Activated naive CD8-positive, alpha-beta T cell (primary cell): Measurements from ENCODE around the gene IPO9.
"Not testable (repeated sequence)": the region's sequence is repeated elsewhere in the genome, so short reads cannot be mapped to it uniquely, and the experiment has no call there.

Experiments
- H3K27ac Mint-ChIP-seq: one replicate; pipeline ENCODE4 v1.8.0; 2021; ENCODE audit warnings: mixed read lengths
- H3K27me3 Mint-ChIP-seq: one replicate; pipeline ENCODE4 v1.8.0; 2021; ENCODE audit warnings: mixed read lengths
- H3K36me3 Mint-ChIP-seq: one replicate; pipeline ENCODE4 v1.8.0; 2021; ENCODE audit warnings: mixed read lengths
- H3K4me1 Mint-ChIP-seq: one replicate; pipeline ENCODE4 v1.8.0; 2021; ENCODE audit warnings: low read depth, mixed read lengths
- H3K4me3 Mint-ChIP-seq: one replicate; pipeline ENCODE4 v1.8.0; 2021; ENCODE audit warnings: mild to moderate bottlenecking, mixed read lengths
- H3K9me3 Mint-ChIP-seq: one replicate; pipeline ENCODE4 v1.8.0; 2021; ENCODE audit warnings: low read depth, mixed read lengths

Gene IPO9

DNA sequence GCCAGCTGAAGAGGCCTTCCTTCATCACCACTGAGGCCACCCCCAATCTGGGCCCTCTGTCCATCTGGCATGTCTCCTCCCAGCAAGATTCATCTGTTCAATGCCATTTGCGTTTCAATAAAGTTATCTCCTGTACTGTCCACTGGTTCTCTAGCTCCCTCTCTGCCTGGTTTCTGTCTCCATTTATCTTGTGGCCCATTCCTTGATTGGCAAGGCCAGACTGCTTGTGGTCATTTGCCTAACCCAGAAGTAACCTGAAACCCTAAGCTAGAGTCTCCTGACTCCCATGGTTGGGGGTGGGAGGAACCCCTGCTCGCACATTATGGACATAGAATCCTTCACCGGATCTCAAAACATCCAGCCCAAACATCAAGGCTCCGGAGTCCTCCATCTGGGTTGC, 2.1 kb upstream of the IPO9 start:
- no peaks in the 10 kb centered on the region for H3K9me3 Mint-ChIP-seq
- H3K27ac Mint-ChIP-seq, result no peak overlapping the region
- H3K4me1 Mint-ChIP-seq, result peaks cover 27% of the 10 kb centered on the region
- H3K36me3 Mint-ChIP-seq, result no peaks in the 10 kb centered on the region
- no peak overlapping the region for H3K4me3 Mint-ChIP-seq
- no peaks in the 10 kb centered on the region for H3K27me3 Mint-ChIP-seq

- H3K36me3 Mint-ChIP-seq, result no peaks in the 10 kb centered on the region
- no peaks in the 10 kb centered on the region for H3K9me3 Mint-ChIP-seq
- peaks cover 29% of the 10 kb centered on the region for H3K4me1 Mint-ChIP-seq
- no peak overlapping the region for H3K27ac Mint-ChIP-seq
- peak overlapping the region; percentile 17 for H3K4me3 Mint-ChIP-seq
- no peaks in the 10 kb centered on the region for H3K27me3 Mint-ChIP-seq
These were observed 1.4 kb upstream of the IPO9 start for GRCh38 chr1:201827321-201828216.

DNA sequence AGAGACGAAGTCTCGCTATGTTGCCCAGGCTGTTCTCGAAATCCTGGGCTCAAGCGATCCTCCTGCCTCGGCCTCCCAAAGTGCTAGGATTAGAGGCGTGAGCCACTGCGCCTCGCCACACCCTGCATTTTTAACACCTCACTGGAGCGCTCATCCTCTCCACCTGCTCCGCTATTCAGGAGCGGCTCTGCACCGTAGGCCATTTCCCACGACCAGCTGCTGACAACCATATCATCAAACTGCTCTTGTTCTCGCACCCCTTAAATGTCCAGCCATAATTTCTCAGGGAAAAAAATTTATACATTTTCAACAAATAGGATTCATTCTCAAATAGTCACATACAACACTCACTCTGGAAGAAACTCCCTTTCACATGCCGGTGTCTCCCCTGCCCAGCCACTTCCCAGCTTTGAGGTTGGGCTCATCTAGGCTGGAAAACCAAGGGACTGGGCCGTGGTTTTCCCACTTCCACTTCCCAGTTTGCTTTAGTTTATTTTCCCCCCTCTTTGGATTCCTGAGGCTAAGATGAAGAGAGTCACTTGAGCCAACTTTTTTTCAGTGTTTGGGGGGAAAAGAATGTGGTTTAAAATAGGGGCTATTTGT, 639 bp upstream of the IPO9 start:
- Mint-ChIP-seq H3K4me1 (peaks cover 33% of the 10 kb centered on the region), H3K9me3 (no peaks in the 10 kb centered on the region), H3K36me3 (no peaks in the 10 kb centered on the region), H3K4me3 (peak overlapping the region; percentile 100), H3K27ac (no peak overlapping the region), H3K27me3 (no peaks in the 10 kb centered on the region)

DNA sequence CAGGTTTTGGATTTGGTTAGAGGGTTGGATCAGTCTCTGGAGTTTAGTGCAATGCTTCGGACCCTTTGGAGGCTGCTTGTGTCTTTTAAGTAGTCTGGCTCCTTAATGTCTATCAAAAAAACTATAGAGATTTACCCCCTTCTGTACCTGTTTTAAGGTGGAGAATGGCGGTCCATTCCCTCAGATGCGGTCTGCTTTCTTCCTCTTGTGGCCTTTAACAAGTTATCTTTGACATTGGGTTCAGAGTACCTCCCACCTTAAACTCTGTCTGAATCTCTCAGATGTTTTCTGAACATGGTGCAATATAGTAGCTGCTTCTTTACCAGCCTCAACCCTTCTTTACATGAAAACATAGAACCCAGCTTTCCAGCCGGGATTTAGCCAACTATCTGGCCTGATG, 2.4 kb downstream of the IPO9 start:
- Mint-ChIP-seq H3K4me1 (peaks cover 49% of the 10 kb centered on the region), H3K27ac (no peak overlapping the region), H3K36me3 (no peaks in the 10 kb centered on the region), H3K27me3 (no peaks in the 10 kb centered on the region), H3K4me3 (peak overlapping the region; percentile 100), H3K9me3 (no peaks in the 10 kb centered on the region)

- H3K36me3 Mint-ChIP-seq, result peaks cover 4% of the 10 kb centered on the region
- no peak overlapping the region for H3K27ac Mint-ChIP-seq
- no peak overlapping the region for H3K4me3 Mint-ChIP-seq
- peaks cover 58% of the 10 kb centered on the region for H3K4me1 Mint-ChIP-seq
- H3K27me3 Mint-ChIP-seq, result no peaks in the 10 kb centered on the region
- H3K9me3 Mint-ChIP-seq, result no peaks in the 10 kb centered on the region
These were observed 5.7 kb downstream of the IPO9 start for GRCh38 chr1:201834621-201835020.

DNA sequence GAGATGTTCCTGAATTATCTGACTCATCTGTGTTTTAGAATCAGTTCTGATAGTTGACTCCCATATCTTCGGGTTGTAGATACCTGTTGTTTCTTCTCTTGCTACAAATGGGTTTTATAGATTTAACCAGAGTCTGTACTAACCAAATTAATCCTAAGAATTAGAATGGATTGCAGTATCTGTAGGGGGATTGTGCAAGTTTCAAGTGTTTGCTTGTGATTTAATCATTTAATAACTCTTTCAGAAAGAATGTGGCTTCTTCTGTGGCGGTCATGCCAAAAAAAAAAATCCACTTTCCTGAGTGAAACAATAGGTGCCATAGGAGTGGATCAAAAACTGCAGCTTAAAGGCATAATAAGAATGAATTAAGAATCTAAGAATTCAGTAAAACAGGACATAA, 9.4 kb downstream of the IPO9 start:
- H3K27ac Mint-ChIP-seq, result no peak overlapping the region
- H3K4me3 Mint-ChIP-seq, result no peak overlapping the region
- peaks cover 4% of the 10 kb centered on the region for H3K36me3 Mint-ChIP-seq
- H3K27me3 Mint-ChIP-seq, result no peaks in the 10 kb centered on the region
- no peaks in the 10 kb centered on the region for H3K9me3 Mint-ChIP-seq
- H3K4me1 Mint-ChIP-seq, result peaks cover 46% of the 10 kb centered on the region

GRCh38 chr1:201839089-201839488, 10.1 kb downstream of the IPO9 start:
- H3K36me3 Mint-ChIP-seq, H3K27ac Mint-ChIP-seq, H3K27me3 Mint-ChIP-seq, H3K4me3 Mint-ChIP-seq, H3K9me3 Mint-ChIP-seq: not testable (repeated sequence)
- H3K4me1 Mint-ChIP-seq, result peaks cover 42% of the 10 kb centered on the region

DNA sequence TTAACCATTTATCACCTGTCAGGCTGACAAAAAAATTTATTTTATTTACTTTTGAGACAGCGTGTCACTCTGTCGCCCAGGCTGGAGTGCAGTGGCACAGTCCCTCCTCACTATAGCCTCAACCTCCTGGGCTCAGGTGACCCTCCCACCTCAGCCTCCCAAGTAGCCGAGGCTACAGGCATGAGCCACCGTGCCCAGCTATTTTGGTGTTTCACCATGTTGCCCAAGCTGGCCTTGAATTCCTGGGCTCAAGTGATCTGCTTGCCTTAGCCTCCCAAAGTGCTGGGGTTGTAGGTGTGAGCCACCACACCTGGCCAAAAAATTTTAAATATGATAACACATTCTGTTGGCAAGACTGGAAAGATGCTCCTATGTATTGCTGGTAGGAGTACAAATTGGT, 11.1 kb downstream of the IPO9 start:
- Mint-ChIP-seq H3K4me1 (peaks cover 38% of the 10 kb centered on the region), H3K9me3 (no peaks in the 10 kb centered on the region)

DNA sequence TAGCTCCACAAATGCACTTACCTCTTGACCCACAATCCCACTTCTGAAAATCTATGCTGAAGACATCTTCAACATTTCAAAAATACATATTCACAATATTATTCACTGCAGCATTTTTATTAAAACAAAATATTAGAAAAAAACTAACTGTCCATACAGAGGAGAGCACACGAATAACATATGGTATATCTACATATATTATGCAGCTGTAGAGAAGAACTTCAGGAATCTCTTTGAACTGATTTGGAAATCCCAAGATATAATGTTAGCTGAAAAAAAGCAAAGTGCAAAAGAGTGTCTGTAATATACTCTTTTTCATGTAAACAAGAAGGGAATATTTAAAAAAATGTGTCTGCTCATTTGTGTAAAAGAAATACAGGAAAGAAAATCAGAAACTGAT, 11.5 kb downstream of the IPO9 start:
- no peak overlapping the region for H3K27ac Mint-ChIP-seq
- H3K4me1 Mint-ChIP-seq, result peaks cover 39% of the 10 kb centered on the region
- H3K27me3 Mint-ChIP-seq, result no peaks in the 10 kb centered on the region
- H3K9me3 Mint-ChIP-seq, result no peaks in the 10 kb centered on the region
- peaks cover 4% of the 10 kb centered on the region for H3K36me3 Mint-ChIP-seq
- H3K4me3 Mint-ChIP-seq, result no peak overlapping the region

More for the DNA sequence above, 11.1 kb downstream of the IPO9 start:
- no peaks in the 10 kb centered on the region for H3K27me3 Mint-ChIP-seq
- H3K27ac Mint-ChIP-seq, result no peak overlapping the region
- H3K36me3 Mint-ChIP-seq, result peaks cover 4% of the 10 kb centered on the region
- H3K4me3 Mint-ChIP-seq, result no peak overlapping the region

GRCh38 chr1:201841265-201841912, 12.4 kb downstream of the IPO9 start:
- Mint-ChIP-seq H3K9me3 (no peaks in the 10 kb centered on the region), H3K27ac (no peak overlapping the region), H3K27me3 (no peaks in the 10 kb centered on the region), H3K4me1 (peaks cover 41% of the 10 kb centered on the region), H3K36me3 (peaks cover 4% of the 10 kb centered on the region), H3K4me3 (no peak overlapping the region)

DNA sequence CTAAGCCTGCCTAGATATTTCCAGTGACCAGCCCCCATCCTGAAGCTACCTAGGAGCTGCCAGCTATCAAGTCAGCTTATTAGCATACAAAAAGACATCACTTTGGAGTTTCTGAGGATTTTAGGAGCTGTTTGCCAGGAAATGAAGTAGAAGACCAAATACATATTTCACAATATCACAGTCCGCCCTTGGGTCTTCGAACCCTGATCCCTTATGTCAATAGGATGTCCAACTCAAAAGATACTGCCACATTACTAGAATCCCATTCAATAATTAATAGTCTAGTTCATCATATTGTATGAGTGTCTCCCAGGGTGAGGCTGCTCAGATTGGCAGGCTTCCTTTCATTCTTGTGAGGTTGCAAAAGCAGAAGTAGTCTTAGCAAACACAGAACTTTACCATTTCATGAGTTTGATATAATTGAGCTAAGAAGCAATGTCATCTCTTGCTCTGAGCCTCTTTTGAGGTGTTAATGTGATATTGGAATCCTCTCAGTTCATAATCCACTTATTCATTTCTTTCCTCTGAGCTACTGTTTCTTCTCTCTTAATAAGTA, 13.6 kb downstream of the IPO9 start:
- no peak overlapping the region for H3K27ac Mint-ChIP-seq

GRCh38 chr1:201845331-201846083, 16.6 kb downstream of the IPO9 start:
- Mint-ChIP-seq H3K4me1 (peaks cover 25% of the 10 kb centered on the region), H3K9me3 (no peaks in the 10 kb centered on the region), H3K4me3 (no peak overlapping the region), H3K27ac (no peak overlapping the region), H3K27me3 (no peaks in the 10 kb centered on the region), H3K36me3 (no peaks in the 10 kb centered on the region)

More for the DNA sequence above, 13.6 kb downstream of the IPO9 start:
- Mint-ChIP-seq H3K9me3 (no peaks in the 10 kb centered on the region), H3K36me3 (peaks cover 2% of the 10 kb centered on the region), H3K27me3 (no peaks in the 10 kb centered on the region), H3K4me3 (no peak overlapping the region), H3K4me1 (peaks cover 34% of the 10 kb centered on the region)

- Mint-ChIP-seq H3K27me3 (no peaks in the 10 kb centered on the region), H3K36me3 (peaks cover 2% of the 10 kb centered on the region), H3K9me3 (no peaks in the 10 kb centered on the region), H3K4me3 (no peak overlapping the region), H3K27ac (no peak overlapping the region), H3K4me1 (peaks cover 18% of the 10 kb centered on the region)
These were observed 18.2 kb downstream of the IPO9 start for GRCh38 chr1:201847150-201847549.

GRCh38 chr1:201848230-201848629, 19.3 kb downstream of the IPO9 start:
- Mint-ChIP-seq H3K4me1 (peaks cover 14% of the 10 kb centered on the region), H3K27ac (no peak overlapping the region), H3K27me3 (no peaks in the 10 kb centered on the region), H3K4me3 (no peak overlapping the region), H3K36me3 (peaks cover 7% of the 10 kb centered on the region), H3K9me3 (no peaks in the 10 kb centered on the region)
